HepG2 (cell line): Measurements from ENCODE around the gene RBSN. TPM values are rescaled to one million over a fixed set of nuclear protein-coding genes. Genes with fewer than 3 reads are reported as not detected.

Experiments used
- ATAC-seq: fragments of 200-7000 bp; cut with Tn5 transposase; 3 replicates; pipeline ENCODE4 v1.9.1; 2020; ENCODE audit warnings: mild to moderate bottlenecking, moderate library complexity
- BruUV-seq: library from RNA; stranded (reverse); fragments of 400-500 nt; replicated peaks from 2 replicates; lab custom pipeline; 2021; lab: Mats Ljungman, UMichigan
- CTCF ChIA-PET: fragments of 300-600 bp; formaldehyde crosslinking; extraction: SDS; loops from one replicate; lab custom pipeline; 2021; ENCODE audit warnings: low total read pairs, inconsistent platforms, low intra/inter-chr PET ratio; lab: Yijun Ruan, JAX
- POLR2A ChIA-PET: fragments of 350-600 bp; sonication (Branson Sonifier 250); formaldehyde crosslinking; loops from one replicate; lab custom pipeline; 2020; ENCODE audit warnings: antibody characterized with exemption, inconsistent platforms; lab: Yijun Ruan, JAX
- DNase-seq: peaks from one replicate; pipeline ENCODE4 v3.0.0-alpha.2; 2015; ENCODE audit warnings: low spot score
- FAIRE-seq: peaks from 3 replicates; lab custom pipeline; 2011; peaks lifted over from hg19 to GRCh38; lab: Jason Lieb, UNC
- H2AFZ ChIP-seq: one replicate; pipeline ENCODE4 v1.6.1; 2011; ENCODE audit warnings: low read length, inconsistent platforms
- H3K27ac ChIP-seq: fragments of 300-600 bp; 3 replicates; pipeline ENCODE4 v1.8.0; 2011; ENCODE audit warnings: mixed run types, mild to moderate bottlenecking, mixed read lengths, low read length, inconsistent platforms; ENCODE audit not compliant: insufficient read depth; ENCODE audit errors: extremely low read length
- H3K27me3 ChIP-seq, 2 experiments: fragments of 200-600 bp in 1 of 2; 2 replicates in 1 of 2; 3 replicates in 1 of 2; pipeline versions ENCODE4 v1.6.0 to v1.8.0; 2011; ENCODE audit warnings: low read length in 2 of 2, mild to moderate bottlenecking in 2 of 2, moderate library complexity in 2 of 2, inconsistent platforms in 1 of 2; ENCODE audit not compliant: insufficient read depth in 2 of 2, control insufficient read depth in 1 of 2
- H3K36me3 ChIP-seq, 2 experiments: fragments of 200-600 bp in 1 of 2; replicated peaks in 1 of 2; 2 replicates in 1 of 2; 3 replicates in 1 of 2; pipeline versions ENCODE4 v1.5.1 to v1.8.0; 2011; ENCODE audit warnings: low read length in 2 of 2, inconsistent platforms in 1 of 2; ENCODE audit not compliant: insufficient read depth in 2 of 2, control insufficient read depth in 1 of 2
- H3K4me1 ChIP-seq: 2 replicates; pipeline ENCODE4 v1.5.1; 2012; ENCODE audit warnings: low read length, inconsistent platforms; ENCODE audit not compliant: insufficient read depth
- H3K4me2 ChIP-seq: 2 replicates; pipeline ENCODE4 v1.6.0; 2011; ENCODE audit warnings: low read depth, low read length, inconsistent platforms
- H3K4me3 ChIP-seq, 3 experiments: fragments of 200-600 bp in 1 of 3; sonication (generic), shearing (Covaris generic) in 1 of 3; replicated peaks in 1 of 3; 2 replicates each; pipeline ENCODE4 v1.5.1; 2011 to 2016; ENCODE audit warnings: low read length in 3 of 3, inconsistent platforms in 2 of 3, low read depth in 2 of 3, mild to moderate bottlenecking in 2 of 3, control low read depth in 1 of 3, mixed read lengths in 1 of 3; ENCODE audit not compliant: insufficient read depth in 1 of 3
- H3K79me2 ChIP-seq: one replicate; pipeline ENCODE4 v1.6.1; 2011; ENCODE audit warnings: low read length, inconsistent platforms; ENCODE audit not compliant: insufficient read depth
- H3K9ac ChIP-seq: 2 replicates; pipeline ENCODE4 v1.6.0; 2011; ENCODE audit warnings: mild to moderate bottlenecking, low read depth, low read length, inconsistent platforms; ENCODE audit not compliant: insufficient read depth
- H3K9me3 ChIP-seq: 2 replicates; pipeline ENCODE4 v1.5.1; 2012; ENCODE audit warnings: mild to moderate bottlenecking, low read length
- H4K20me1 ChIP-seq: 2 replicates; pipeline ENCODE4 v1.6.0; 2011; ENCODE audit warnings: inconsistent platforms, mild to moderate bottlenecking, low read length, moderate library complexity; ENCODE audit not compliant: insufficient read depth
- CC2D1A ChIP-seq: sonication (generic); formaldehyde crosslinking; IDR thresholded peaks from 2 replicates; pipeline ENCODE4 v1.8.1; 2023; ENCODE audit warnings: mild to moderate bottlenecking, missing genetic modification reagents
- CHCHD3 ChIP-seq: sonication (generic); formaldehyde crosslinking; IDR thresholded peaks from 2 replicates; pipeline ENCODE4 v1.8.0; 2022; ENCODE audit warnings: mild to moderate bottlenecking, missing genetic modification reagents, moderate library complexity
- DDIT3 ChIP-seq: sonication (generic); formaldehyde crosslinking; IDR thresholded peaks from 2 replicates; pipeline ENCODE4 v1.4.0; 2020; ENCODE audit warnings: mild to moderate bottlenecking, missing genetic modification reagents
- ISL2 ChIP-seq: sonication (generic); formaldehyde crosslinking; IDR thresholded peaks from 2 replicates; pipeline ENCODE4 v1.5.0; 2020; ENCODE audit warnings: missing genetic modification reagents
- NR0B2 ChIP-seq: sonication (generic); formaldehyde crosslinking; IDR thresholded peaks from 2 replicates; pipeline ENCODE4 v1.4.0; 2020; ENCODE audit warnings: mild to moderate bottlenecking, missing genetic modification reagents
- UBTF ChIP-seq: sonication (generic); formaldehyde crosslinking; IDR thresholded peaks from 2 replicates; pipeline ENCODE4 v1.4.0; 2020; ENCODE audit warnings: mild to moderate bottlenecking, missing genetic modification reagents
- ZNF383 ChIP-seq: sonication (generic); formaldehyde crosslinking; IDR thresholded peaks from 2 replicates; pipeline ENCODE4 v1.4.0; 2020; ENCODE audit warnings: missing genetic modification reagents, mild to moderate bottlenecking, borderline replicate concordance
- WGBS: methylation state at CpG from one replicate; pipeline ENCODE4 v1.1.6; 2017; ENCODE audit warnings: low lambda C conversion rate; 5-methylcytosine and 5-hydroxymethylcytosine counted together
- in situ Hi-C: cut with HindIII; loops from 2 replicates; pipeline ENCODE4 v1.10.0; 2017; ENCODE audit warnings: low pct_unique_long_range_greater_than_20kb; ENCODE audit not compliant: extremely low pct_ligation_motif_present
- intact Hi-C: fragments of 100-400 bp; cut with micrococcal nuclease; formaldehyde crosslinking; loops from one replicate; pipeline ENCODE4 v1.10.0; 2022; ENCODE audit not compliant: unreplicated experiment
- polyA plus RNA-seq, 8 experiments: library from polyadenylated mRNA; depleted of rRNA in 3 of 8; stranded (reverse) in 7 of 8; unstranded in 1 of 8; fragments of >200 nt; fragmentation: Illumina TruSeq in 4 of 8; extraction: Trizol in 4 of 8; gene quantifications; 2 replicates each; pipeline versions ENCODE4 v1.2.1 to v1.2.3, GENCODE V29; 2011 to 2016; ENCODE audit warnings: low read depth in 4 of 8, missing spikeins in 1 of 8, mixed read lengths in 1 of 8; ENCODE audit not compliant: insufficient read depth in 1 of 8
- total RNA-seq, 5 experiments: library from RNA; depleted of rRNA; stranded (reverse); fragments of >200 nt; fragmentation: Illumina TruSeq; extraction: Trizol; gene quantifications; 2 replicates each; pipeline ENCODE4 v1.2.3, GENCODE V29; 2016; ENCODE audit warnings: low read depth in 1 of 5

Gene RBSN
- total and polyA plus RNA-seq, 2 of the 13 experiments (the other 11 are each of a cell fraction or from before 2014, with no cell fraction given) = 7.9 to 11.8 TPM

GRCh38 chr3:15113884-15114283 lies 14.9 kb upstream of the RBSN start:
- intact Hi-C loops = no loop called here
- in situ Hi-C loops = loop anchor here (10.0 kb wide), 2 partner anchors 91 to 271 kb away; partner anchors contain the start of gene CAPN7
- H3K4me1 ChIP-seq = peaks cover 12% of the 10 kb centered on the region; the same call in 1 of the 2 replicates
- H3K4me3 ChIP-seq = no peak overlapping the region
- 27% methylated on average over 3 of the region's 3 CpGs for WGBS
- no peak overlapping the region for H2AFZ ChIP-seq
- no peaks in the 10 kb centered on the region for H3K79me2 ChIP-seq
- H3K27ac ChIP-seq = no peak overlapping the region
- CTCF ChIA-PET = no interaction called here
- no TSS peak for BruUV-seq
- H3K36me3 ChIP-seq = no peaks in the 10 kb centered on the region
- POLR2A ChIA-PET = no interaction called here
- ATAC-seq (no peak), FAIRE-seq (no peak), DNase-seq (no peak)
- peaks cover 0 to 2% of the 10 kb centered on the region in 2 experiments; a peak in 1 of 5 replicates for H3K27me3 ChIP-seq
- TF ChIP-seq DDIT3 (CRISPR knock-in tag) = no peak
- no peak for TF ChIP-seq NR0B2
- TF ChIP-seq ISL2 = no peak
- no peak for TF ChIP-seq CHCHD3 (CRISPR knock-in tag)
- no peak for TF ChIP-seq ZNF383
- TF ChIP-seq UBTF (CRISPR knock-in tag) = no peak
- no peak for TF ChIP-seq CC2D1A
- no peak overlapping the region for H3K4me2 ChIP-seq
- H3K9me3 ChIP-seq = no peaks in the 10 kb centered on the region
- H4K20me1 ChIP-seq = no peaks in the 10 kb centered on the region
- no peak overlapping the region for H3K9ac ChIP-seq
